ENCODE data around the gene TTC22. TPM values are rescaled to one million over a fixed set of nuclear protein-coding genes. Genes with fewer than 3 reads are reported as not detected.

The TTC22 gene
- total RNA-seq, 1 experiment from 2014 or later: 1.8 TPM

- Histone ChIP-seq H3K79me2 (ENCODE audit: insufficient read depth, low read length) (no peaks in the 10 kb centered on the region), H3K4me1 (ENCODE audit: control insufficient read depth in 1 of 2, insufficient read depth in 2 of 2, low read length in 2 of 2) (peaks cover 0 to 4% of the 10 kb centered on the region in 2 experiments; a peak in 1 of 4 replicates), H2AFZ (ENCODE audit: low read depth, low read length, poor library complexity, severe bottlenecking) (no peak overlapping the region), H4K20me1 (ENCODE audit: insufficient read depth) (no peaks in the 10 kb centered on the region), H3K27ac (ENCODE audit: low read depth, low read length) (no peak overlapping the region), H3K27me3 (ENCODE audit: insufficient read depth, low read length) (no peaks in the 10 kb centered on the region), H3K4me3 (replicated peaks in 1 of 2; ENCODE audit: low read depth in 1 of 2, low read length in 2 of 2) (no peak overlapping the region), H3K36me3 (ENCODE audit: control insufficient read depth in 1 of 2, insufficient read depth in 2 of 2, low read length in 2 of 2) (no peaks in the 10 kb centered on the region), H3K9ac (ENCODE audit: low read length) (no peak overlapping the region), H3K9me3 (ENCODE audit: control insufficient read depth in 1 of 2, insufficient read depth in 1 of 2, low read depth in 1 of 2, low read length in 2 of 2) (no peaks in the 10 kb centered on the region), H3K9me2 (ENCODE audit: insufficient read depth) (no peaks in the 10 kb centered on the region), H3K4me2 (ENCODE audit: low read length) (no peak overlapping the region)
- POLR2A ChIA-PET: no interaction called here
- DNase-seq (ENCODE audit: low read depth, low spot score) (no peak), ATAC-seq (no peak)
- TF ChIP-seq TCF7L2 (IDR thresholded peaks at IDR 0.05; ENCODE audit: borderline replicate concordance, extremely low read depth, insufficient read depth, insufficient read length): no peak
- no peak for TF ChIP-seq SIN3A (IDR thresholded peaks at IDR 0.05; ENCODE audit: low read depth)
- TF ChIP-seq EZH2 (IDR thresholded peaks at IDR 0.05): no peak
- no peak for TF ChIP-seq CEBPB (IDR thresholded peaks at IDR 0.05; ENCODE audit: low read depth)
- no peak for TF ChIP-seq YY1 (IDR thresholded peaks at IDR 0.05; ENCODE audit: extremely low read depth, insufficient replicate concordance, low read depth, low read length)
- no peak for TF ChIP-seq EGR1 (IDR thresholded peaks at IDR 0.05; ENCODE audit: low read depth)
- TF ChIP-seq ATF3 (IDR thresholded peaks at IDR 0.05): no peak
- TF ChIP-seq POLR2A (IDR thresholded peaks at IDR 0.05; ENCODE audit: borderline replicate concordance, extremely low read depth, insufficient read depth, insufficient read length): no peak
- no peak for TF ChIP-seq CTCF (IDR thresholded peaks at IDR 0.05 in 2 of 3, conservative IDR thresholded peaks at IDR 0.05 in 1 of 3; ENCODE audit: borderline replicate concordance in 1 of 3, insufficient read depth in 1 of 3, low read depth in 2 of 3, low read length in 2 of 3)
- TF ChIP-seq ZBTB33 (IDR thresholded peaks at IDR 0.05; ENCODE audit: extremely low read depth, insufficient replicate concordance, low read length): no peak
- no peak for TF ChIP-seq CBX3 (IDR thresholded peaks at IDR 0.05; ENCODE audit: low read depth)
- no peak for TF ChIP-seq FOSL1 (IDR thresholded peaks at IDR 0.05; ENCODE audit: low read depth)
- TF ChIP-seq SP1 (IDR thresholded peaks at IDR 0.05; ENCODE audit: low read depth): no peak
- TF ChIP-seq REST (IDR thresholded peaks at IDR 0.05; ENCODE audit: low read depth): no peak
- RAD21 ChIA-PET (ENCODE audit: low non-redundant PET in 1 of 2, low total read pairs in 2 of 2, uncharacterized antibody in 2 of 2, unreplicated experiment in 2 of 2): no interaction called here
- intact Hi-C loops (cut with micrococcal nuclease): no loop called here
- CTCF ChIA-PET: no interaction called here
- BruUV-seq (replicated peaks): no TSS peak
Observed at GRCh38 chr1:54786778-54787177, 14.3 kb downstream of the TTC22 start.
